ENCODE data around the gene PNCK.
"Not testable (repeated sequence)": the region's sequence is repeated elsewhere in the genome, so short reads cannot be mapped to it uniquely, and the experiment has no call there.

PNCK gene

DNA sequence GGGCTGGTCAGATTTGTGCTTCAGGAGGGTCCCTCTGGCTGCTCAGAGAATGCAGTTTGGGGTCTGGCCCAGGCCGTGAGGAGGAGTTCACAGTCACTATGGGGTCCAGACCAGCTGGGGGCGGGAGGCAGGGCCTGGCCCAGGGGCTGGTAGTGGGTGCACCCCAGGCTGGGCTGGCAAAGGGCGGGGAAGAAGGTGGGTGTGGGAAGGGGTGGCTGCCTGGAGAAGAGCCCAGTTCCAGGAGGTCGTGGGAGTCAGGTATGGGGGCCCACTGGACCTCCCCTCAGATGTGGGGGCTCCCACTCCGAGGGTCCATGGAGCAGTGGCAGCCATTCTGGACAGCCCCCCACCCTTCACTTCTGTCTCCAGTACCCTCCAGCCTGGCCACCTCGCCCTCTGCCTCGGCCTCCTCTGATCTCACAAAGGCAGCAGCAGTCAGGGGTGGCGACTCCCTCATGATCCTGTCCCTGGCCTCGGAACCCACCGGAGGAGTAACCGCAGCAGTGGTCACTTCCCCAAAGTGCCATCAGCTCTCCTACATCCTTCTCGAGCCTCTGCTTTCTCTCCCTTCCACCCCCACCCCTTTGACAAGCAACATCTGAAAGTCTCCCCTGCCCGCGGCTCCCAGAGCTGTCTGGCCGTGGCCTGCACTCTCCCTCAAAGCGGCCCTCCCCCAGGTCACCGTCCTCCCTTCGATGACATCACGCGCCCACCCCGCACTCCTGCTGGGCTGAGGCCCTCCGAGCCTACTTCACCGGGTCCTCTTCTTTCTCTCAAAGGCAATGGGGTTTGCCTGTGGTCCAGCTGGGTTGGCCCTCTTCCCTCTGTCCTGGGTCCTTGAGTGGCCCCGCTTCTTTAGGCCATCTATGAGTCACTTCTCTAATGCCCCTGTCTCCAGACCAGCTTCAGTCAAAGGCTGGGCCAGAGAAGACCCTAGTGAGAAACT, 12.4 kb upstream of the PNCK start:
- DNase-seq: no peak

DNA sequence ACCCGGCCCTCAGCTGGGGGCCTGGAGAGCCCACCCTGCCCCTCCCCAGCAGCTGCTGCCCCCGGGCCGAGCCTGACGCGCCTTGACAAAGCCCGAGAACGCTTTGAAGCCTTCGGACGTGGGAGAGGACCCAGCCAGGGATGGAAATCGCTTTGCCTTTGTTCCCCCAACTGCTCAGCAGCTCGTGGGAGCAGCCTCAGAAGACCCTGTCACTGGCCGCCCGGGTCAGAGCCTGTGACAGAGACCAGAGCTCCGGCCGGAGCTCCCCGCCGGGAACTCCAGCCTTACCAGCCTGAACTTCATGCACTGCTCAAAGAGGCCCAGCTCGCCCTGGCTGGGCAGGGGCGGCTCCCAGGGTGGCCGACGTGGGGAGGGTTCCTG, 11.5 kb upstream of the PNCK start:
- DNase-seq: no peak

DNA sequence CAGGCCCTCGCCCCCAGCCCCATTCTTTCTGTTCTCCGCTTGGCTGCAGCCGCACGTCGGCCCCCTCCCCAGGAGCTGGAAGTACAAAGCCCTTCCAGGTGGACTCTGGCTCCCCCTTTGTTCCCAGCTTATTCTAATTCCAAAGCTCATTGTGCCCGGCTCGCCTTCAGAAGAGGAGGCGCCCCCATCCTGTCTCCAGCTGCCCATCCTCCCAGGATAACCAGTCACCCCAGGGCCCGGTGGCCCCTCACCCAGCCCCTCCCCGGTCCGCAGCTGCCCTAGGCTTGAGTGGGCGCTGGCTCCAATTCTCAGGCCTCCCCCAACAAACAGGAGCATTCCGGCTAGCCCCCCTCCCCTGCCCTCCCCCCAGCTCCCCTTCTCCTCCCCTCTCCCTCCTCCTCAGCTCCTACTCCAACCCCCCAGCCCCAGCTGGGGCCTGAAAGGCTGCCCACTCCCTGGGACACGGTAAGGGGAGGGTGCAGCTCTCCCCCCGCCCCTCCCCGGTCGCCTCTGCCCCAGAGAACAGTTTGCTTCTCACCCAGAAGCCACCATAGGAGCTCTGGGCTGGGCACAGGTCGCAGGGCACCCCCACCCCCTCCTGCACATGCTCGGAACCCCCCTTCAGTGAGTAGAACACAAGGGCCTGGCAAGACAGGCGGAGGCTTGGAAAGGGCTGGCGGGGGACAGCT, 11.0 kb upstream of the PNCK start:
- no peak for DNase-seq

DNA sequence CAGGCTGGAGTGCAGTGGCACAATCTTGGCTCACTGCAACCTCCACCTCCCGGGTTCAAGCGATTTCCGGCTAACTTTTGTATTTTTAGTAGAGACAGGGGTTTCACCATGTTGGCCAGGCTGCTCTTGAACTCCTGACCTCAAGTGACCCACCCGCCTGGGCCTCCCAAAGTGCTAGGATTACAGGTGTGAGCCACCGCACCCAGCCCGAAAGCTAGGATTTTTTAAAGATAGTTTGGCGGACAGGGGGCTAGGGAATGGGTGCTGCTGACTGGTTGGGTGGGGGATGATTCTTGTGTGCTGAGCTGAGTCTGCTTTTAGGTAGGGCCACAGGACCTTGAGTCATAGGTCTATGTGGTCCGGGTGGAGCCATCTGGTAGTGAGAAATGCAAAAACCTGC, 9.9 kb upstream of the PNCK start:
- DNase-seq: not testable (repeated sequence)

DNA sequence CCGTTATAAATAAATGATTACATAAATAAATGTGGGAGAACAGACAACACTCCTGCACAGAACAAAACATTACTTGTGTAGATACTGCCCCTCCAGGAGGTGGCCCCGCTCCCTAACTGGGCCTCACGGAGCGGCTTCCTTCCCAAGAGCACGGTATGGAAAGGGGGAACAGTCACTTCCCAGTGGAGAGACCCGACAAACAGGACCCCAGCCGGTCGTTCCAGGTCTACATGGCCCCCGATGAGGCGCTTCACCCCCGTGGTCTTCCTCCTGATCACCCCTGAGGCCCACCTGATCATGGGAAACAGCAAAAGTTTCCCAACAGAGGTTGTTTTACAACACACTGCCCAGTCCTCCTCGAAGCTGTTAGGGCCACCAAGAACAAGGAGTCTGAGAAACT, 7.6 kb upstream of the PNCK start:
- no peak for DNase-seq

DNA sequence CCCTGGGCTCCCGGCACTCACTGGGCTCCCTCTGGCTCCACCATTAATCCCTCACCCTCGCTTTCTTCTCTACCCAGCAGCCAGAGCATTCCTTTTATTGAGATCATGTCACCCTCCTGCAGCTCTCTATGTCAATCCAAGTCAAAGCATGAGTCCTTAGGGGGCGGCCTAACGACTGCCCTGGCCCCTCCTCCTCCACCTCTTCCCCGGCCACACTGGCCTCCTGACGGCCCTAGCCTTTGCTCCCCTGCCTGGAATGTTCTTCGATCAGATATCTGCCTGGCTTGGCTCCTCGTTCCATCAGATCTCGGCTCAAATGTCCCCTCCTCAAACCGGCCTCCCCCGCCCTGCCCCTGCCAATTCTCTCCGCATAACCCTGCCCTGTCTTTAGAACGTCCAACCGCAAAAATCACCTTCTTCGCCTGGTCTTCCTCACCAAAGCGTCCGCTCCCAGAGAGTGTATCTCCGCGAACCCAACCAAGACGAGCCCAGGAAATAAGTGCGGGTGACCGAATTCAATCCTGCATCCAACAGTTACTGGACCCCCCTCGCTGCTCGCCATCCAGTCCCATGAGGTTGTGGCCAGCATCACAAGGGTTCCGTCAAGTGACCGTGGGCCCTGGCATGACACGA, 722 bp upstream of the PNCK start:
- no peak for DNase-seq

DNA sequence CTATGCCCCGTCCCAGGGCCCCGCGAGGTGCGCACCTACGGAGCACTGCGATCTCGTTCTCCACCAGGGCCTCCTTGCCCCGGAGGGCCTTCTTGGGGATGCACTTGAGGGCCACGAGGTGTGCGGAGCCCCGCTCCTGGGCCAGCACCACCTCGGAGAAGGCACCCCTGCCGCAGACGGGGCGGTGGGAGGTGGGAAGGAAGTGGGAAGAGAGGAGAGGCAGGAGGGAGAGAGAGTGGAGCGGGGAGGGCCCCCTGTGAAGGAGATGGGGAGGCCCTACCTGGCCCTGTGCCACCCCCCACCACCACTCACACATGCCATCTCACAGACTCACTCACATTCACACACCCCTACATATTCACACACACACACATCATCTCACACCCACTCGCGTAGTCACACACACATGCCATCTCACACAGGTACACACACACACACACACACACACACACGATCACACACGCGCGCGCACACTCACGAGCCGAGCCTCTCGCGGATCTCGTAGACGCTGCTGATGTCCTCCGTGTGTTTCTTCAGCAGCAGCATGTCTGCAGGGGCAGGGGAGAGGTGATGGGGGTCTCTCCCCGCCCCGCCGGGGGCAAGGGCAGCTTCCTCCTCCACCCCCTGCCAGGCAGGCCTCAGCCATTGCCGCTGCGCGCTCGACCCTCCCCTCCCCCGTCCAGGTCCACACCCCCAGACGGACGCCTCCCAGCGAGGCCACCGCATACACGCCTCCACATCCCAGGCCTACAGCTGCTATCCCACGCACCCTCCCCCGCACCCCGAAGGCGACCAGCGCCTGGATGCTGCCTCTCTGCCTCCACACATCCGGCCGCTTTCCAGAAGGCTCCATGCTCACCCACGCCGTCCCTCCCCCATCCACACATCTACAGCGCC, 834 bp downstream of the PNCK start:
- no peak for DNase-seq

DNA sequence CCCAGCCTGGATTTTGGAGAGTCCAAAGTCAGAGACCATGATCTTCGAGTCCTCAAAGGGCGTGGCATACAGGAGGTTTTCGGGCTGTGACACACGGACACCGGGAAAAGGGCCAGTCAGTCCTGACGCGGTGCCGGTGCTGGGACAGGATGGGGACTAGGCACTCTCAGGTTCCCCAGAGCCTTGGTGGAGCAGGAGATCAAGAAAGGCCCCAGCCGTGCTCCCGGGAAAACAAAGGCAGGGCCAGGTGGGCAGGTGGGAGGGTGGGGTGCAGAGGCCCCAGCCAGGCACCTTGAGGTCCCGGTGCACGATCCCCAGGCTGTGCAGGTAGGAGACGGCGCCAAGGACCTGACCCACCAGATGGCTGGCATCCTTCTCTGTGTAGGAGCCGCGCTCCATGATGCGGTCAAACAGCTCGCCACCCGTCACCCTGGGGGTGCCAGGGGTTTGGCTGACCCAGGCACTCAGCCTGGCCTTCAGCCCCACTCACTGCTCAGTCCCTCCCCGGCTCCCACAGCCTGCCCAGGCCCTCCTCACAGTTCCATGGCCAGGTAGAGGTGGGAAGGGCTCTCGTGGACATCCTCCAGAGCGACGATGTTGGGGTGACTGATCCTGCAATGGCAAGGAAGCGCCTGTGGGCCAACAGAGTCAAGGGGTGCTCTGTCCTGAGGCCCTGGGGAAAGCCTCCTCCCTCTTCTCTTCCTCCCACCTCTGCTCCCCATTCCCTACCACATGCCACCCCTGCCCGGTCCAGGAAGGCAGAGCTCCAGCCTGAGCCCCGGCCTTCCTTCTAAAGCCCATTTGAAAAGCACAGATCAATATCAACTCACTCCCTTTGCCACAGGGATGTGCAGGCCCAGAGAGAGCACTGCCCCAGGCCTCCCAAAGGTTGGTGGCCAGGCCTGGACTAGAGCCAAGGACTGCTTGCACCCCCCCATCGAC, 1.8 kb downstream of the PNCK start:
- DNase-seq: no peak

DNA sequence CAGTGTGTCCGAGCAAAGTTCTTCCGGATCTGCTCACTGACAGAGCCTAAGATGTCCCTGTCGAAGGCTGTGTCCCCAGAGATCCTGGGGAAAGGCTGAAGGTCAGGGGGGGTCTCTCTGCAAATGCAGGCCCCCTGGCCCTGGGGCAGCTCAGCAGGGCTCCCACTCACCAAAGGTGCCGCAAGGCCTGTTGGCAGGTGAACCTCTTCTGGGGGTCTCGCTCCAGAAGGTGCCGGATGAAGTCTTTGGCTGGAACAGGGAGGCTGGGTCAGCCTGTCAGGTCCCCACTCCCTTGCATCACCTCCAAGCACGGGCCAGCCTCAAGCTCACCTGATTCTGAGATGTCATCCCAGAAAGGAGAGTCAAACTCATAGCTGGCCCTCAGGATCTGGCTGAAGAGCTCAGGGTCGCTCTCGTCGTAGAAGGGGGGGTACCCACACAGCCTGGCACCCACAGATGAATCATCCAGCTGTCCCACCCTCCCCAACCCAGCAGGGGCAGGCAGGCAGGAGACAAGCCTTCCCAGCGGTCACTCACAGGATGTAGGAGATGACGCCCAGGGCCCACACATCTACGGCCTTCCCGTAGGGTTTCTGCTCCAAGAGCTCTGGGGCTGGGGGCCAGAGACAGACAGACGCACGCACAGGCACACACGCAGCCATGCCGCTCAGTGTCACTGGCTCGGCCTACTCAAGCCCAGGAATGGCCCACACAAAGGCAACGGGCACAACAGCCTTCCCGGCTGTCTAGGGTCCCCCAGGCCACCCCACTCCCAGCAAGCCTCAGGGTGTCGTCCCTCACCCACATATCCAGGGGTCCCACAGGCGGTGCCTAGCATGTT, 2.6 kb downstream of the PNCK start:
- DNase-seq: no peak

DNA sequence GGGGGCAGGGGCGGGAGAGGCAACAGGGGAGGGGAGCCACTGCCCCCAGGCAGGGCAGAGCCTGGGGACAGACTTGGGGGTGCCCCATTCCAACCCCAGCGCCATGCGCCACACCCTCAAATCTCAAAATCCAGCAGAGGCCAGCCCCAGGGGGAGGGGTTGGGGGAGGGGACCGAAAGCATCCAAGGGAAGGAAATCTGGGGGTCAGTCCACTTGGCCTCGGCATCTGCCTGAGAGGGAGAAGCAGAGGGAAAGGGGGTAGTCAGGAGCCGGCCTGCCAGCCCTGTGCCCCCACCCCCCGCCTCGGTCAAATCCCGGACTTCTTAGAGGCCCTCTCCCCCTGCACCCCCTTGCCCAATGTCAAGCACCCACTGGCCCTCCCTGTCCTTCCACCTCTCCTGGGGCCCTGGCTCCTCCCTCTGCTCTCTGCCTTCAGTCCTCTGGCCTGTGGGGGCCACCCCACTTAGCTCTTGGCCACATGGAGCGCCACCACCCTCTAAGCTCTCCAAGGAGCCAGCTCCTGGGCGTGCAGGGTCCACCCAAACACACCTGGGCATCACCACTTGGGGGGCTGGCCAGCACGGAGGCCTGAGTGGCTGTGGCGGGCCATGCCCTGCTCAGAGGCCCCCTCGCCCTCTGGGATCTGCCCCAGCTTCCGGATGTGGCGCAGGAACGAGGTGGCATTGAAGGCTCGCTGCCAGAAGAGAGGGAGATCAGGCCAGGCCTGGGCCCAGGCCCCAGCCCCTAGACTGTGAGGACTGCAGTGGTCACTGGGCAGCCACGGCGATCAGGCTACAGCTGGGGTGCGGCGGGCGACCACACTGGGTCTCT, 3.5 kb downstream of the PNCK start:
- DNase-seq: no peak

DNA sequence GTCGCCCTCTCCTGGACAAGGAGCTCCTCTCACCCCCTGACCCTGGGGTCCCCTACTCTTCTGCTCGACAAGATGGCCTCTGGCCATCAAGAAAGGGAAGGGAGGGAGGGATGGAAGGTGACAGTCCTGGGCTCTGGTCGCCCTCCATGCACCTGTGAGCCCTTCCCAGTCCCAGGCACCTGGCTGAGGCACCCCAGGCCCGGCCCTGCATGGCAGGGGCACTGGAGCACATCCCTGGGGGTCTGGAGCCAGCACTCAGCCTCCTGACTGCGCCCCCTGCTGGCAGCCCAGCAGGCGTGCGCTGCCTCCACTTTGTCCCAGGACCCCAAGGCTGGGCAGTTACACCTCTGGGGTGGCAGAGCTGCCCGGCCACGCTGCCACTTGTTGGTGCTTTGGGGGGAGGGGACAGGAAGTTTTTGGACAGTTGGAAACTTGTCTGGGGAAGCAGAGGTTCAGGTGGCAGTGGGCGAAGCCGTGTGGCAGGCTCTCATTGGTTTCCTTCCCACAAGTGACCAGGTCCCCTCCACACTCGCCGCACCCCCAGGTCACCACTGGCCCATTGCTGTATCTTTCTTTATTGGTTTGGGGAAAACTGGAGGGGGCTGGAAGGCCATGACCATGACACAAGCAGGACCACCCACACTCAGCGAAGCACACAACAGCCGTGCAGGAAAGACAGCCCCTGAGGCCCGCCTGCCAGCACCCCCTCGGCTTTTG, 4.3 kb downstream of the PNCK start:
- DNase-seq: no peak

DNA sequence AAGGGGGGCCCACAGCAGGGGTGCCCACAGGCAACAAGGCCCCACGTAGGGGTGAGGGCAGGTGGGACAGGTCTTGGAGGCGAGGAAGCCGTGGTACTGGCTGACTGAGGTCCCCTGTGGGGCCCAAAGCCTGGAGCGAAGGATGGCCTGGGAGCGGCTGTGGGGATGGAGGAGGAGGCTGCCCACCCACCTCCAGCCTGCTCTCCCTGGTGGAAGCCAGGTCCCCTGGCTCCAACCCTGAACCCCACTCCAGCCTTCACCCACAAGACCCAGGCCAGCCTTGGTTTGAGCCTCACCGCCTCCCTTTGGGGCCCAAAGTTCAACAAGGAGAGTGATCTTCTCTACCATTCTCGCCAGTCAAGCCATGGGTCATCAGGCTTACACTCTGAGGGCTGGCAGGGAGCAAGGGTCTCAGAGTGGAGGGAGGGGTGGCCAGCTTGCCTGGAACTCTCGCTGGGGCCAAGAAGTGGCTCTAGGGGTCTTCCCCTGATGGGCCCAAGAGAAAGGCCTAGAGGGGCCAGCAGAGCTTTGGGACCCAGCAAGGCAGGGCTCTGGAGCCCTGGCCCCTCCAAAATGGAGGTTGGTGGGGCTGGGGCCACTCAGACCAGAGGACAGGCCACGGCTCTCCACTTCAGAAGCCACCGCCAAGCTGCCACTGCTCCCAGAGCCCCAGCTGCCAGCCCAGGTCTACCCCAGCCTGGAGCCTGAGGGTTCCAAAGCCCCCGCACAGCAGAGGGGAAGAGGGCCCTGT, 5.0 kb downstream of the PNCK start:
- no peak for DNase-seq

DNA sequence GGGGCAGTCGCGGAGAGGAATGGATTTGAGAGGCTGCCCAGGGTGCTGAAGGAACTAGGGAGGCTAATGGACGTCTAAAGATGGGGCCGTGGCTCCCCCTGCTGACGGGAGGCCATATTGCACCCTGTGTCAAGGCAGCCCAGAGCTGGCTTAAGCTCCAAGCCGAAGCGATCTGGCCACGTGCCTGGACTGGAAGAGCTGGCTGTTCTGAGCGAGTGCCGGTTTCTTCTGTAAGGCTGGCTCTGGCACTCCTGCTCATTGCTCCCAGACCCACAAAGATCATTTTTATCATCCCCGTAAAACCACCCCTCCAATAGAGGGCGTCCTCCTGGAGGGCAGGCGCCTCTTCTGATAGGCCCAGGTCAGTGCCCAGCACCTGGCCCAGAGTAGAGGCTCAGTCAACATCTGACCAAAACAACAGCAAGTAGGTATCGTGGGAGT, 5.6 kb downstream of the PNCK start:
- peak; percentile 72 for DNase-seq

DNA sequence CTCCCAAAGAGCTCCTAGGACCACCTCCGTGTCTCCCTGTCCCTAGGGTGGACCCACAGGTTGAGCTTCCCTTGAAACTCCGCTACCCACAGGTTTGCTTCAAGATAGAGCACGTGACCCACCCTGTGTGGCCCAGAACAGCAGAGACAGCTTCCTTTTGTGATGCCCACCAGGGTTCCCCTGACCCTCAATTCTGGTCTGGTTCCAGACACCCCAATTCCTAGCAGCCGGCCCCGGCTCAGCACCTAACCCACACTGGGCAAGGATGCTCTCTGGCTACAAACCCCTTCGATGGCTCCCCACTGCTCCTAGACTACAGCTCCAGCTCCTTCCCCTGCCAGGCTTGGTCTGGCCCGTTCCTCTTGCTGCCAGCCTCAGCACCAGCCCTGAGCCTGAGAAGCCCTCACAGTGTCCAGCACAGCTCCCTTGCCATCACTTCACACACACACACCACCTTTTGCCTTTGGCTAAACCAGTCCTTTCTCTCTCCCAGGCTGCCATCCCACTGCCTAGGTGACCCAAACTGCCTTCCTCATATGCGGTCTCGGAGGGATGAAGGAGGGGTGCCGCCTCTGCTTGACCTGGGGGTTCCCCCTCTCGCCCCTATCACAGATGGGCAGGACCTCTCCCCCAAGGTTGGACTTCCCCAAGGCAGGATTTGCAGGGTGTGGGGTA, 6.2 kb downstream of the PNCK start:
- no peak for DNase-seq

DNA sequence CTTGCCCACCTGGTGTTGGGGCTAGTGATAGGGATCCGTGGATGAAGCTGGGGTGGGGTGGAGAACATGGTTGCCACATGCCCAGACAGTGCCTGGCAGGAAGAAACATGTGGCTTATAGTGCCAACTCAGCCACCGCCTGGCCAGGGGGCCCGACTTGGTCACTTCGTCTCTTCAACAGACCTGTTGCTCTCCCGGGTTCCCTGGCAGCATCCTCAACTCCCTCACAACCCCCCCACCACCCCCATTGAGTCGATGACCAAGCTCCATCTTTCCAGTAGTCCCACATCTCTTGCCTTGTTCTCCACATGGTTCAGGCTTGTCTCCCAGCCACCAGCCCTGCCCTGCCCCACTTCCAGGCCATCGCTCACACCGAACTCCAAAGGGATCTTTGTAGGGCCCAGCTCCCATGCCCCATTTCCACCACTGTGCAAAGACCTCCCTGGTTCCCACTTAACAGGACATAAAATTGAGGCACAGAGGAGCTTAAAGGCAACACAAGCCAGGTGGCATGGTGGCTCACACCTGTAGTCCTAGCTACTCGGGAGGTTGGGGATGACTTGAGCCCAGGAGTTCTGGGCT, 7.8 kb downstream of the PNCK start:
- no peak for DNase-seq

DNA sequence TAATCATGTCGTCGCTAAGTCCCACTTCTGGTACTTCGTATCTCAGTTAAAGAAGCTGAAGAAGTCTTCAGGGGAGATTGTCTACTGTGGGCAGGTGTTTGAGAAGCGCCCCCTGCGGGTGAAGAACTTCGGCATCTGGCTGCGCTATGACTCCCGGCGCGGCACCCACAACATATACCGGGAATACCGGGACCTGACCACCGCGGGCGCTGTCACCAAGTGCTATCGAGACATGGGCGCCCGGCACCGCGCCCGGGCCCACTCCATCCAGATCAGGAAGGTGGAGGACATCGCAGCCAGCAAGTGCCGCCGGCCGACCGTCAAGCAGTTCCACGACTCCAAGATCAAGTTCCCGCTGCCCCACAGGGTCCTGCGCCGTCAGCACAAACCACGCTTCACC, 11.3 kb downstream of the PNCK start:
- no peak for DNase-seq

DNA sequence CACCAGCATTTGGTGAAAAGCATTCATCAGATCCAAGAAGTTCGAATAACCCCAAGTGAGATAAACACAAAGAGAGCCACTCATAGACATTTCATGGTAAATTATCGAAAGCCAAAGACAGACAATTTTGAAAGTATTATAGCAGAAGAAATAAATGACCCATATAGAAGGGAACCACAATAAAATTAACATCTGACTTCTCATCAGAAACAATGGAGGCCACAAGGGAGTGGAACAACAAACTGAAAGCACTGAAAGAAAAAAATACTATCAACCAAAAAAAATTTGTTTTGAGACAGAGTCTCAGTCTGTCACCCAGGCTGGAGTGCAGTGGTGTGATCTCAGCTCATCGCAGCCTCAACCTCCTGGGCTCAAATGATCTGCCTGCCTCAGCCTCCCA, 14.3 kb downstream of the PNCK start:
- no peak for DNase-seq
